Ovary (tissue), 9 donors: ENCODE measurements around the gene S100A16. TPM values are rescaled to one million over a fixed set of nuclear protein-coding genes. Genes with fewer than 3 reads are reported as not detected.

Experiments
- DNase-seq, 5 donors: peaks; one replicate each; pipeline ENCODE4 v3.0.0-alpha.2; 2019 to 2020
- H3K27ac ChIP-seq, 2 donors: fragments of 200-600 bp; one replicate each; pipeline versions ENCODE4 v1.5.1 to v1.8.0; 2019 to 2022
- H3K27me3 ChIP-seq: fragments of 200-600 bp; one replicate; pipeline ENCODE4 v1.8.0; 2022
- H3K36me3 ChIP-seq: fragments of 200-600 bp; sonication (generic); one replicate; pipeline ENCODE4 v1.5.1; 2019
- H3K4me1 ChIP-seq: one replicate; pipeline ENCODE4 v1.8.1; 2013; ENCODE audit warnings: mild to moderate bottlenecking, moderate library complexity; ENCODE audit not compliant: insufficient read depth
- H3K4me3 ChIP-seq: fragments of 200-600 bp; sonication (generic); one replicate; pipeline ENCODE4 v1.5.1; 2017
- H3K9me3 ChIP-seq, 2 donors: fragments of 200-600 bp in 1 of 2; sonication (generic) in 1 of 2; one replicate each; pipeline versions ENCODE4 v1.5.1 to v1.8.1; 2013 to 2019; ENCODE audit warnings: mild to moderate bottlenecking in 1 of 2, moderate library complexity in 1 of 2
- EP300 ChIP-seq: sonication (generic); formaldehyde crosslinking; IDR thresholded peaks from one replicate; pipeline ENCODE4 v1.6.1; 2017; ENCODE audit warnings: antibody characterized with exemption
- POLR2A ChIP-seq: fragments of 450-650 bp; IDR thresholded peaks from one replicate; pipeline ENCODE4 v1.6.1; 2017; ENCODE audit warnings: antibody characterized with exemption, mild to moderate bottlenecking, moderate library complexity
- WGBS, 3 donors: extraction: QIAGEN DNeasy Blood & Tissue Kit in 1 of 3; methylation state at CpG; one replicate each; pipeline versions ENCODE4 v1.1.5 to v1.1.7; 2013 to 2017; 5-methylcytosine and 5-hydroxymethylcytosine counted together
- intact Hi-C, 4 donors: fragments of 100-400 bp; cut with DNase I; formaldehyde crosslinking; loops; one replicate each; pipeline versions ENCODE4 v1.11.0 to v1.15.1; 2022 to 2023
- polyA plus RNA-seq, 2 donors: library from polyadenylated mRNA; stranded (reverse); fragments of 200-250 nt in 1 of 2; fragments of 350-450 nt in 1 of 2; fragmentation: Illumina TruSeq in 1 of 2; extraction: RNeasy Lipid Tissue Mini Kit (QIAGEN cat#74804) in 1 of 2; gene quantifications; one replicate each; pipeline ENCODE4 v1.2.3, GENCODE V29; 2013 to 2014
- total RNA-seq, 7 donors: library from RNA; depleted of rRNA in 2 of 7; stranded (reverse); fragments of >200 nt in 2 of 7; fragmentation: NEBNext Ultra II Directional in 3 of 7; extraction: Animal tissue kit (Norgen Biotek cat#: 25700) in 3 of 7; gene quantifications; one replicate each; pipeline versions ENCODE4 v1.1.0 to v1.2.4, GENCODE V29; 2016 to 2023
- TF ChIP-seq, protein P1 (sequence below), 3 donors: fragments of 450-650 bp in 2 of 3; fragments of 200-600 bp in 1 of 3; IDR thresholded peaks; one replicate each; pipeline versions ENCODE4 v1.5.1 to v1.8.0; 2016 to 2022; ENCODE audit warnings: antibody characterized with exemption in 3 of 3, mild to moderate bottlenecking in 1 of 3
- donor health status: DM: no; HTN: no; CAD: no; lungs with moderate emphysema.
- donor health status: DM: no; HTN: no; CAD: no.
- donor health status: Bipolar disorder and iron deficiency.
- donor health status: DM: yes; HTN: yes; CAD: no.
- donor health status: DM: no; HTN: no; CAD: no.
- donor health status: DM: yes; HTN: yes; CAD: no.

S100A16 gene
- total and polyA plus RNA-seq, 9 donors, result 40.7 to 200 (median 81.0) TPM

DNA sequence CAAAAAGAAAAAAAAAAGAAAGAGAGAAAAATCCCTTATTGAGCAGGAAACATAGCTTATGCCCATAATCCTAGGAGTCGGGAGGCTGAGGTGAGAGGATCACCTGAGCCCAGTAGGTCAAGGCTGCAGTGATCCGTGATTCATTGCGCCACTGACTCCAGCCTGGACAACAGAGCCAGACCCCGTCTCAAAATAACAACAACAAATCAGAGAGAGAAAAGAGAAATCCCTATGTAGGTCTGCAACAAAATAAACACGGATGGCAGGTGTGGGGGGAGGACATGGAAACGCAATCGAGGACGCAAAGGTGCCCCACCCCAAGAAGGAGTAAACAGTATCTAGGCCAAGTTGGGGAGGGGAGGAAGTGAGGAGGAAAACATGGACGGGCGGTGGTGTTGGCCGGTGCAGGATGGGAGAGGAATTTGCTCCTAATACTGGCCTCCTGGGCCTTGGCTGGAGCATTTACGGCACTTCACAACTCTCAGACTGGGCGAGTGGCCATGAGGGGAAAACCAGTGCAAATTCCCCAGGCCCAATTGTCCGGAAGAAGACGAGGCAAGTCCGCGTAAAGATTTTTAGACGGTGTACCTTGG lies 20.3 kb upstream of the S100A16 start:
- intact Hi-C loops, result loop anchor here in 1 of 4 donors (10.0 kb wide), 1 partner anchor 118 kb away; no protein-coding TSS in a partner anchor
- peak overlapping the region in 1 of 2 donors; percentile 98 for H3K27ac ChIP-seq
- H3K4me3 ChIP-seq, result peak overlapping the region; percentile 33
- no peaks in the 10 kb centered on the region for H3K9me3 ChIP-seq
- H3K27me3 ChIP-seq, result no peaks in the 10 kb centered on the region
- 28 to 34% (median 34%) methylated on average over 18 of the region's 18 CpGs for WGBS, 3 donors
- no peak for TF ChIP-seq POLR2A
- TF ChIP-seq EP300, result no peak
- TF ChIP-seq, protein P1, sequence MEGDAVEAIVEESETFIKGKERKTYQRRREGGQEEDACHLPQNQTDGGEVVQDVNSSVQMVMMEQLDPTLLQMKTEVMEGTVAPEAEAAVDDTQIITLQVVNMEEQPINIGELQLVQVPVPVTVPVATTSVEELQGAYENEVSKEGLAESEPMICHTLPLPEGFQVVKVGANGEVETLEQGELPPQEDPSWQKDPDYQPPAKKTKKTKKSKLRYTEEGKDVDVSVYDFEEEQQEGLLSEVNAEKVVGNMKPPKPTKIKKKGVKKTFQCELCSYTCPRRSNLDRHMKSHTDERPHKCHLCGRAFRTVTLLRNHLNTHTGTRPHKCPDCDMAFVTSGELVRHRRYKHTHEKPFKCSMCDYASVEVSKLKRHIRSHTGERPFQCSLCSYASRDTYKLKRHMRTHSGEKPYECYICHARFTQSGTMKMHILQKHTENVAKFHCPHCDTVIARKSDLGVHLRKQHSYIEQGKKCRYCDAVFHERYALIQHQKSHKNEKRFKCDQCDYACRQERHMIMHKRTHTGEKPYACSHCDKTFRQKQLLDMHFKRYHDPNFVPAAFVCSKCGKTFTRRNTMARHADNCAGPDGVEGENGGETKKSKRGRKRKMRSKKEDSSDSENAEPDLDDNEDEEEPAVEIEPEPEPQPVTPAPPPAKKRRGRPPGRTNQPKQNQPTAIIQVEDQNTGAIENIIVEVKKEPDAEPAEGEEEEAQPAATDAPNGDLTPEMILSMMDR (IDR thresholded peaks at IDR 0.05), result peak in 1 of 3 donors; percentile 14
- peaks cover 11% of the 10 kb centered on the region for H3K4me1 ChIP-seq
- no peaks in the 10 kb centered on the region for H3K36me3 ChIP-seq
- DNase-seq, result peak in 1 of 5 donors; percentile 62

DNA sequence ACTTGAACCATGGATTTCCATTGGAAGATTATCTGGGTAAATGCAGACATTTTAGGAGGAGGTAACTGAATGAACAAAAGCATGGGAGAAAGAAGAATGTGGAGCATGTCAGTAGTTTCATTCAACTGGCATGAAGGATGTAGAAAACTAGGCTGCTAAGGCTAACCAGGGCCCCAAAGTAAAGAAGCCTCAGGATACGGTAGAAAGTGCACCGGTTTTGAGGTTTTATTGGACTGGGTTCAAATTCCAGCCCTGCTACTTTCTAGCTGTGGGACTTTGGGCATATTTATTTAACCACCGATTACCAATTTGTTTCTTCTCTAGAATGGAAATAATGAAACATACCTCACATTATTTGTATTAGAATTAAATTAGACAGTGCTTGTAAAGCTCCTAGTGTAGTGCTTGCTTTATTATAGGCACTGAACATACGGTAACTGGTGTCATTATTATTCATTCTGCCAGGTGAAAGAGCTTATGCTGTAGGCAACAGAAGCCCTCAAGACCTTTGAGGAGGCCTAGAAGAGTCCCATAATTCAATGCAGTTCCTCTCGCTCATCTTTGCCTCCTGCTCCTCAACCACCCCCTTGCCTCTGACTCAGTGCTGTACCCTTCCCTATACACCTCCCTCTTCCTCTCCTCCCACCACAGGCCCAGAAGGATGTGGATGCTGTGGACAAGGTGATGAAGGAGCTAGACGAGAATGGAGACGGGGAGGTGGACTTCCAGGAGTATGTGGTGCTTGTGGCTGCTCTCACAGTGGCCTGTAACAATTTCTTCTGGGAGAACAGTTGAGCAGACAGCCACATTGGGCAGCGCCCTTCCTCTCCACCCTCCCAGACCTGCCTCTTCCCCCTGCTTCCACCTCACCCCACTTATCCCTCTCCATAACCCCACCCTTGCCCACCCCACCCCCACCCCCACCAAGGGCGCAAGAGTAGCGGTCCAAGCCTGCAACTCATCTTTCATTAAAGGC lies 18.4 kb upstream of the S100A16 start:
- intact Hi-C loops, result loop anchor here in 1 of 4 donors (10.0 kb wide), 1 partner anchor 117 kb away; no protein-coding TSS in a partner anchor
- Histone ChIP-seq H3K36me3 (no peaks in the 10 kb centered on the region), H3K27ac (no peak overlapping the region), H3K4me3 (no peak overlapping the region), H3K9me3 (no peaks in the 10 kb centered on the region), H3K4me1 (peaks cover 7% of the 10 kb centered on the region), H3K27me3 (no peaks in the 10 kb centered on the region)
- DNase-seq, result peak in 1 of 5 donors; percentile 26
- WGBS, 3 donors, result 79 to 81% (median 80%) methylated on average over 10 of the region's 10 CpGs
- TF ChIP-seq, protein P1 (IDR thresholded peaks at IDR 0.05), result no peak
- no peak for TF ChIP-seq EP300

DNA sequence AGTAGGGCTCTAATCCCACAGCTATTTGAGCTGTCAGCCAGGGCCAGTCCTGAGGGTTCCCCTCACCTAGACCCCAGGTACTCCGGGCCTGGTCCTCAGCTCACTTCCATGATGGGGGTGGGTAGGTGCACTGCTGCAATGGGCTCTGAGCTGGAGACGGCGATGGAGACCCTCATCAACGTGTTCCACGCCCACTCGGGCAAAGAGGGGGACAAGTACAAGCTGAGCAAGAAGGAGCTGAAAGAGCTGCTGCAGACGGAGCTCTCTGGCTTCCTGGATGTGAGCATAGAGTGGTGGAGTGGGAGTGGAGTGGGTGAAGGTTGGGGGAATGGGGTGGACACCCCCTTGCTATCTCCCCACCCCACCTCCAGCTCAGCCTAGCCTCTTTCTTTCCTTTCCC lies 17.4 kb upstream of the S100A16 start:
- no peaks in the 10 kb centered on the region for H3K9me3 ChIP-seq
- H3K27me3 ChIP-seq, result no peaks in the 10 kb centered on the region
- intact Hi-C loops, result loop anchor here in 1 of 4 donors (10.0 kb wide), 1 partner anchor 116 kb away; no protein-coding TSS in a partner anchor
- H3K27ac ChIP-seq, result no peak overlapping the region
- H3K36me3 ChIP-seq, result no peaks in the 10 kb centered on the region
- no peak for DNase-seq
- no peak for TF ChIP-seq POLR2A
- TF ChIP-seq EP300, result no peak
- TF ChIP-seq, protein P1 (IDR thresholded peaks at IDR 0.05), result no peak
- WGBS, 3 donors, result 85 to 91% (median 89%) methylated on average over 7 of the region's 7 CpGs
- H3K4me3 ChIP-seq, result no peak overlapping the region
- H3K4me1 ChIP-seq, result peaks cover 3% of the 10 kb centered on the region

DNA sequence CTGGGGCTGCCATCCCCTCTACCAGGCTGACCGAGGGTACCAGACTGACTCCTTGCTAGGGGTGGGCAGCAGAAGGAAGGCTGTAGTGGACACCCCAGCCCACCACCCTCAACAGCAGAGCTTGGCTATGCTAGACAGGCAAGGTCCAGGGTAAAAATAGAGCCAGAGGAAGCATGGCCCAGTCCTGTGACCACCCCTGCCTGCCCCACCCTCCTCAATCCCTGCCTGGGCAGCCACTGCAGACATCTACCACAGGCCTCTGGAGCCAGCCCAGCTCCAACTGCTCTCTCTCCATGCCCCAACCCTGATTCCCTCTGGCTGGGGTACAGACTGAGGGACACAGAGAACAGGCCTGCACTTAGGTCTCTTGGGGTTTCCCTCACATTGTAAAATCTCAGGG lies 17.0 kb upstream of the S100A16 start:
- WGBS, 3 donors, result 67 to 94% (median 92%) methylated on average over 1 of the region's 1 CpG
- no peak for DNase-seq
- intact Hi-C loops, result loop anchor here in 2 of 4 donors (10.0 kb wide), 2 partner anchors 55 to 115 kb away; no protein-coding TSS in a partner anchor
- Histone ChIP-seq H3K27me3 (no peaks in the 10 kb centered on the region), H3K36me3 (no peaks in the 10 kb centered on the region), H3K4me3 (no peak overlapping the region), H3K9me3 (no peaks in the 10 kb centered on the region), H3K4me1 (peaks cover 3% of the 10 kb centered on the region), H3K27ac (no peak overlapping the region)
- TF ChIP-seq, protein P1 (IDR thresholded peaks at IDR 0.05), result no peak
- TF ChIP-seq EP300 (no peak), POLR2A (no peak)
